IPS-NIHi11 (cell line): Measurements from ENCODE around the gene FAF1.
A peak's percentile ranks its signal among the peaks of the same experiment; 100 is the strongest.
"Not testable (repeated sequence)": the region's sequence is repeated elsewhere in the genome, so short reads cannot be mapped to it uniquely, and the experiment has no call there.

Source experiments
- DNase-seq: peaks from one replicate; pipeline ENCODE4 v3.0.0; 2012; ENCODE audit warnings: mixed read lengths, low spot score

The FAF1 gene

GRCh38 chr1:50959913-50960844 lies at the start of gene FAF1:
Gene FAF1, minus strand, starts transcription at chr1:50960267. Its CDS starts 456 bp downstream, at chr1:50959811.
- DNase-seq, result peak; percentile 98

- DNase-seq, result no peak
Measured at GRCh38 chr1:51009381-51009780, 49.3 kb upstream of the FAF1 start.

- DNase-seq, result not testable (repeated sequence)
Measured at GRCh38 chr1:51005549-51005948, 45.5 kb upstream of the FAF1 start.

- DNase-seq, result no peak
Measured at GRCh38 chr1:51002516-51002915, 42.4 kb upstream of the FAF1 start.

- no peak for DNase-seq
Measured at GRCh38 chr1:51000651-51001050, 40.6 kb upstream of the FAF1 start.

GRCh38 chr1:51000160-51000559 lies 40.1 kb upstream of the FAF1 start:
- DNase-seq, result no peak

GRCh38 chr1:50999375-50999774 lies 39.3 kb upstream of the FAF1 start:
- not testable (repeated sequence) for DNase-seq

GRCh38 chr1:50996083-50996482 lies 36.0 kb upstream of the FAF1 start:
- no peak for DNase-seq

GRCh38 chr1:50995651-50996050 lies 35.6 kb upstream of the FAF1 start:
- no peak for DNase-seq

- no peak for DNase-seq
Measured at GRCh38 chr1:50994997-50995396, 34.9 kb upstream of the FAF1 start.

GRCh38 chr1:50993645-50994044 lies 33.6 kb upstream of the FAF1 start:
- DNase-seq, result no peak

GRCh38 chr1:50992532-50993318 lies 32.7 kb upstream of the FAF1 start:
- DNase-seq, result no peak

GRCh38 chr1:50989694-50990093 lies 29.6 kb upstream of the FAF1 start:
- no peak for DNase-seq

- no peak for DNase-seq
Measured at GRCh38 chr1:50986653-50987052, 26.6 kb upstream of the FAF1 start.

- no peak for DNase-seq
Measured at GRCh38 chr1:50985094-50985493, 25.0 kb upstream of the FAF1 start.

- DNase-seq, result no peak
Measured at GRCh38 chr1:50983219-50983802, 23.2 kb upstream of the FAF1 start.

GRCh38 chr1:50982611-50983010 lies 22.5 kb upstream of the FAF1 start:
- DNase-seq, result no peak

- DNase-seq, result no peak
Measured at GRCh38 chr1:50981741-50982140, 21.7 kb upstream of the FAF1 start.

GRCh38 chr1:50980505-50980904 lies 20.4 kb upstream of the FAF1 start:
- no peak for DNase-seq

- DNase-seq, result no peak
Measured at GRCh38 chr1:50979937-50980336, 19.9 kb upstream of the FAF1 start.

- peak; percentile 13 for DNase-seq
Measured at GRCh38 chr1:50978852-50979781, 19.1 kb upstream of the FAF1 start.
